GM18505 (cell line): ENCODE results near the gene CHD9.
"Not testable (repeated sequence)": the region's sequence is repeated elsewhere in the genome, so short reads cannot be mapped to it uniquely, and the experiment has no call there.

Experiments
- ATAC-seq: cut with Tn5 transposase; IDR thresholded peaks from one replicate; pipeline ENCODE4 v1.9.1; 2021; ENCODE audit not compliant: unreplicated experiment
- POLR2A ChIP-seq: IDR thresholded peaks from 4 replicates; pipeline ENCODE4 v1.6.1; 2011; ENCODE audit warnings: borderline replicate concordance; ENCODE audit not compliant: insufficient read depth, insufficient read length; ENCODE audit errors: extremely low read depth

CHD9 gene

GRCh38 chr16:53291757-53292392 lies 237.1 kb downstream of the CHD9 start:
- no peak for ATAC-seq
- no peak for TF ChIP-seq POLR2A

GRCh38 chr16:53297477-53297876 lies 242.7 kb downstream of the CHD9 start:
- TF ChIP-seq POLR2A, result no peak
- no peak for ATAC-seq

- no peak for ATAC-seq
- TF ChIP-seq POLR2A, result no peak
Measured at GRCh38 chr16:53304334-53304733, 249.5 kb downstream of the CHD9 start.

DNA sequence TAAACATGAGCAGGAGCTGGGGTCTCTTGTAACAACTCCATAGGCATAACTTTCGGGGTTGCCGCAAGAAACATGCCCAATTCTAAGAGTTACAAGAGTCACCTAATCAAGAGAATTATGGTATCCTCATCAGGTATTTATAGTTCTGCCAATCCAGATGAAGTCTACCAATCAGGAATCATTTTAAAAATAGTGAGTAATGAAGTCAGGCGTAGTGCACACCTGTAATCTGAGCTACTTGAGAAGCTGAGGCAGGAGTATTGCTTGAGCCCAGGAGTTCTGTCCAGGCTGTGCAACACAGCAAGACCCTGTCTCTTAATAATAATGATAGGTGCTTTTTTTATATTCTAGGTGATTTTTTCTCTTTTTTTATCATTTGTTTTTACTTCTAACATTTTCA lies 251.0 kb downstream of the CHD9 start:
- ATAC-seq, result no peak
- no peak for TF ChIP-seq POLR2A

DNA sequence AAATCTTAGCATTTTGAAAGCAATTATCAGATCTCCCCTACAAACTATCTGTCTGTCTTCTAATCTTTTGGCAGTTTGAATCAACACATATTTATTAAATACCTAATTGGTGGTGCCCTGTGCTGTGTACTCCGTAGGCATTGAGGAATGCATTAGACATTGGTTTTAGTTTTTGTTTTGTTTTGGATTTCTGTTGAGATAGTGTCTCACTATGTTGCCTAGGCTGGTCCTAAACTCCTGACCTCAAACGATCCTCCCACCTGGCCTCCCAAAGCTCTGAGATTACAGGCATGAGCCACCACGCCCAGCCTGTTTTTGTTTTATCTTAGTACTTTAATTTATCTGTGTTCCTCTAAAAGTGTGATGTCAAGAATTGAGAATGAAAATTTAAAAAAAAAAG lies 254.7 kb downstream of the CHD9 start:
- no peak for ATAC-seq
- no peak for TF ChIP-seq POLR2A

DNA sequence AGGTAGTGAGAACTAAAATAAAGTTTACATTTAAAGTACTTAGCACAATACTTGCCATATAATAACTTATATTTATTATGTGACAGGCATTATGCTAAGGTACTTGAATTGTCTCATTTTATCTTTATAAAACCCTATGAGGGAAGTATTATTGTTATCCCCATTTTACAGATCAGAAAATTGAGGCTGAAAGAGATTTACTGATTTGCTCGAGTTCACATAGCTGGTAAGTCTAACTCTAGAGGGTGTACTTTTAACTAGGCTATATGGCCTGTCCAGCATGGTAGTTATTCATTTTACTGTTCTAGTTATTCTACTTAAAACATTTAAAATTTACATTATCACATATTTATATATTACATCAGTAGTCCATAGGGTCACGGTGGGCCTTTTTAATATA lies 266.2 kb downstream of the CHD9 start:
- TF ChIP-seq POLR2A, result no peak
- no peak for ATAC-seq

DNA sequence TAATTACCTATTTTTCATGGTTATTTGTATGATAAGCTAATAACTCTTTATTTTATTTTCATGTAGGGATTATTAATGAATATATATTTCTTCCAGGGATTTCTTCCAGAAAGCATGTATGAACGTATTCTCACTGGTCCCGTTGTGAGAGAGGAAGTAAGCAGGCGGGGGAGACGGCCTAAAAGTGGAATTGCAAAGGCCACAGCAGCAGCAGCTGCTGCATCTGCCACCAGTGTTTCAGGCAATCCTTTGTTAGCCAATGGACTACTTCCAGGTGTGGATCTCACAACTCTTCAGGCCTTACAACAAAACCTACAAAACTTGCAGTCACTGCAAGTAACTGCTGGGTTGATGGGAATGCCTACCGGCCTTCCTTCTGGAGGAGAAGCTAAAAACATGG lies 269.1 kb downstream of the CHD9 start:
- no peak for TF ChIP-seq POLR2A

GRCh38 chr16:53330991-53331390 lies 276.2 kb downstream of the CHD9 start:
- ATAC-seq, result not testable (repeated sequence)

More for the DNA sequence above, 269.1 kb downstream of the CHD9 start:
- no peak for ATAC-seq

DNA sequence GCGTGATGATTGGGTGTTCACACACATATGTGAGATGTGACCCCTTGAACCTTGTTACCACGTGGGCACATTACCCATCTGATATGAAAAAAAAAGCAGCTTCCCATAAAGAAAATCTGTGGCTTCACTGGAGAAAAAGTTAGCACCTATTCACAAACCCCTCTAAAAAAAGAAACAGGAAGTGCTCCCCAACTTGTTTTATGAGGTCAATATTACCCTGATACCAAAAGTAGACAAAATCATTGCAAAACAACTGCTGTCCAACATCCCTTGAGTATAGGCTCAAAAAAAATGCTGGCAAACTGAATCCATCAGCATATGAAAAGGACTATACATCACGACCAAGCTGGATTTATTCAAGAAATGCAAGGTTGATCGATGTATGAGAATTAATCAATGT lies 279.8 kb downstream of the CHD9 start:
- TF ChIP-seq POLR2A, result no peak
- ATAC-seq, result no peak

DNA sequence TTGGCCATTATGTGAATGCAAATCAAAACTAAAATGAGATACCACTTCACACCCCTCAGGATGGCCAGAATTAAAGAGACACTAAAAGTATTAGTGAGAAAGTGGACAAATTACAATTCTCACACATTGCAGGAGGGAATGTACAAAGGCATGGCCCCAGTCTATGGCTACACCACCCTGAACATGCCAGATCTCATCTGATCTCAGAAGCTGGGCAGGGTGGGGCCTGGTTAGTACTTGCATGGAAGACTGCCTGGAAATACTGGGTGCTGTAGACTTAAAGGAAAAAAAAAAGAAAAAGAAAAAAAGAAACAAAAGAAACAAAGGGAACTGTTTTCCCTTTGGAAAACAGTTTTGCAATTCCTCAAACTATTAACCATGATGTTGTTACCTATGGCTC lies 282.5 kb downstream of the CHD9 start:
- no peak for ATAC-seq
- no peak for TF ChIP-seq POLR2A

DNA sequence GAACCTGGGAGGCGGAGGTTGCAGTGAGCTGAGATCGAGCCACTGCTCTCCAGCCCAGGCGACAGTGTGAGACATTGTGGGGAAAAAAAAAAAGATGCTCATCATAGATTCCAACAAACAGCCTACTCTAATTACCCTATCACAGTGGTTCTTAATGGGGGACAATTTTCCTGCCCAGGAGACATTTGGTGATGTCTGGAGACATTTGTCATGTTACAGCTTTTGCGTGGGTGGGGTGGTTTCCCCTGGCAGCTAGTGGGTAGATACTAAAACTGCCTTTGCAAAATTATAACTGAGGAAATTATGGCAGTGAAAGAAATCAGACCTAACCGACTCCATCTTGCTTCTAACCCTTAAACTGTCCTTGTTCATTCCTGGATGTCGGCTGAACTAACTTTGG lies 287.0 kb downstream of the CHD9 start:
- TF ChIP-seq POLR2A, result no peak
- no peak for ATAC-seq

- ATAC-seq, result no peak
- no peak for TF ChIP-seq POLR2A
Measured at GRCh38 chr16:53355064-53355463, 300.3 kb downstream of the CHD9 start.

- no peak for ATAC-seq
- no peak for TF ChIP-seq POLR2A
Measured at GRCh38 chr16:53356478-53357207, 301.9 kb downstream of the CHD9 start.

GRCh38 chr16:53357208-53357586 lies 302.4 kb downstream of the CHD9 start:
- TF ChIP-seq POLR2A, result no peak
- no peak for ATAC-seq

- no peak for ATAC-seq
- TF ChIP-seq POLR2A, result no peak
Measured at GRCh38 chr16:53357955-53358354, 303.2 kb downstream of the CHD9 start.

GRCh38 chr16:53358884-53359283 lies 304.1 kb downstream of the CHD9 start:
- no peak for TF ChIP-seq POLR2A
- no peak for ATAC-seq

- no peak for ATAC-seq
Measured at GRCh38 chr16:53369921-53370320, 315.1 kb downstream of the CHD9 start.

More at GRCh38 chr16:53369921-53370320, 315.1 kb downstream of the CHD9 start:
- no peak for TF ChIP-seq POLR2A
